Stimulated activated CD4-positive, alpha-beta T cell treated with anti-CD3 and anti-CD28 coated beads, Interleukin-15, amount 100 ng/mL, for 1 hour (primary cell): ENCODE results near the gene TIGD6.
"Not testable (repeated sequence)": the region's sequence is repeated elsewhere in the genome, so short reads cannot be mapped to it uniquely, and the experiment has no call there.

Source experiments
- DNase-seq, 2 donors: peaks; one replicate each; pipeline ENCODE4 v3.0.0-alpha.2; 2020; ENCODE audit warnings: low read depth in 1 of 2, low spot score in 1 of 2

Gene TIGD6

GRCh38 chr5:150000256-150000989 lies at the start of gene TIGD6, which contains the start of gene HMGXB3:
Gene TIGD6, minus strand, starts transcription at chr5:150000654. Its CDS starts 4,306 bp downstream, at chr5:149996348.
Gene HMGXB3, plus strand, starts transcription at chr5:150000739. Its CDS starts 4,114 bp downstream, at chr5:150004853.
- peak; percentile 63 to 78 for DNase-seq

DNA sequence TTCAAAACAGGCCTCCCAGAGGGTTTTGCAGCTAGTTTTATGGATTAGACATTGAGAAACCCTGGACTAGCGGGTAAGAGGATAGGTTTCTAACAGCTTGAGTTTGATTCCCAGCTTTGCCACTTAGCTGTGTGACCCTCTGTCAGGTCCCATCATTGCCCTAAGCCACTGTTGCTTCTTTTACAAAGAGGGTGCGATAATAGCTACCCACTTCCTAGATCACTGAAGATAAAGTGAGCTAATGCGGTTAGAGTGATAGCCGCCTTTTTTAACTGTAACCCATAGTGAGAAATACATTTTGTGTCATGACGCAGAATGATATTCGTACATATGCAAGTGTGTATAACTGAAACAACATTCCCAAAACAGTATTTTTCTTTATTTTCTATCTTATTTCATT lies 45.6 kb upstream of the TIGD6 start:
- DNase-seq = no peak

DNA sequence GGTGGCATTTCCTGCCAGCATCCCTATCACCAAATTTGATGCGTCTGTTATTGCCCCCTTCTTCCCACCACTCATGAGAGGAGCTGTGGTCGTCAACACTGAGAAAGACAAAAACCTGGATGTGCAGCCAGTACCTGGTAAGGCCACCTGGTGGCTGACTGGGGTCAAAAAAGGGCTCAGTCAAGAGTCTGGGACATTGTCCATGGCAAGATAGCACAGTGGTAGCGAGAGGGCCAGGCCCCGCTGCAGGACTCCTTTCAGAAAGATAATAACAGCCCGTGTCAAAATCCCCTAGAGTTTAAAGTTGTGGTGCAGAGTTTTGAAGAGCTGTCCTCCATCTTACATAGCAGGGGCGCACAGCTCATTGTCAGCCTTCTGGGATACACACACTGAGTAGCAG lies 45.1 kb upstream of the TIGD6 start:
- DNase-seq = no peak

- no peak for DNase-seq
Observed at GRCh38 chr5:150044712-150045111, 44.3 kb upstream of the TIGD6 start.

- no peak for DNase-seq
Observed at GRCh38 chr5:150044329-150044681, 43.9 kb upstream of the TIGD6 start.

GRCh38 chr5:150043657-150044328 lies 43.3 kb upstream of the TIGD6 start:
- DNase-seq = no peak

GRCh38 chr5:150042459-150042858 lies 42.0 kb upstream of the TIGD6 start:
- DNase-seq = no peak

- DNase-seq = no peak
Observed at GRCh38 chr5:150038547-150038946, 38.1 kb upstream of the TIGD6 start.

- no peak for DNase-seq
Observed at GRCh38 chr5:150036513-150036912, 36.1 kb upstream of the TIGD6 start.

- no peak for DNase-seq
Observed at GRCh38 chr5:150035139-150035895, 34.9 kb upstream of the TIGD6 start.

GRCh38 chr5:150034662-150035061 lies 34.2 kb upstream of the TIGD6 start:
- no peak for DNase-seq

- DNase-seq = no peak
Observed at GRCh38 chr5:150033334-150033733, 32.9 kb upstream of the TIGD6 start.

DNA sequence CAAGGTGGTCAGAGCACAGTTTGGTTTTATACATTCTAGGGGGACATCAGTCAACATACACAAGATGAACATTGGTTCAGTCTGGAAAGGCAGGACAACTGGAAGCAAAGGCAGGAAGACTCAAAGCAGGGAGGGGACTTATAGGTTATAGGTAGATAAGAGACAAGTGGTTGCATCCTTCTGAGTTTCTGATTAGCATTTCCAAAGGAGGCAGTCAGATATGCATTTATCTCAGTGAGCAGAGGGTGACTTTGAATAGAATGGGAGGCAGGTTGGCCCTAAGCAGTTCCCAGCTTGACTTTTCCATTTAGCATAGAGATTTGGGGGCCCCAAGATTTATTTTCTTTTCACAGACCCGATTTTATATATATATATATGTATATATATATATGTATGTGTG lies 27.6 kb upstream of the TIGD6 start:
- not testable (repeated sequence) for DNase-seq

GRCh38 chr5:150026682-150027172 lies 26.3 kb upstream of the TIGD6 start:
- DNase-seq = no peak

- DNase-seq = no peak
Observed at GRCh38 chr5:150024346-150024984, 24.0 kb upstream of the TIGD6 start.

DNA sequence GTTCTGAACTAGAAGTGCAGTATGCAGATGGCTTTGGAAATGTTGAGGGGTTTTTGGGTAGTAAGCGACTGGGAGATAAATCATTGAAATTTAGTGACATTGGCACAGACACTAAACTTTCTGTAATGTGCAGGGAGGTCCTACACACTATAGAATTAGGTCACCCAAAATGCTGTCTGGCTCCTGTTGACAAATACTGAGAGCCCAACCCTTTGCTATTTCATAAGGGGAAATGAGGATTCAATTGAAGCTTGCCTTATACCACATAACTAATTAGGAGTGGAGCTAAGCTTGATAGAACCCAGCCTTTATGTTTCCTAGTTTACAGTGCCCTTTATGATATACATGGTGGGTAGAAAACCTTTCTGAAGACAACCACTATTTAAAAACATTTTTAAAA lies 22.7 kb upstream of the TIGD6 start:
- no peak for DNase-seq

DNA sequence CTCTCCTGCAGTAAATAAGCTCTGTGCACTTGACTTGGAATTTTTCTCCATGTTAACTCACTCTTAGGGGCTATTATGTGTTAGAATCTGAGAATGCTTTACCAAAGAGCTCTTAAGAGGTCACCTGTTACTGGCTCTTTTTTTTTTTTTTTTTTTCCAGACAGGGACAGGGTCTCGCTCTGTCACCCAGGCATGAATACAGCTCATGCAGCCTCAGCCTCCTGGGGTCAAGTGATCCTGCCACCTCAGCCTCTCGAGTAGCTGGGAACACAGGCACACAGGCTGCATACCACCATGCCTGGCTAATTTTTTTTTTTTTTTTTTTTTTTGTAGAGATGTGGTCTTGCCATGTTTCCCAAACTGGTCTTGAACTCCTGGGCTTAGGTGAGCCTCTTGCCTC lies 22.2 kb upstream of the TIGD6 start:
- DNase-seq = no peak

GRCh38 chr5:150022158-150022531 lies 21.7 kb upstream of the TIGD6 start:
- no peak for DNase-seq

GRCh38 chr5:150021491-150022157 lies 21.2 kb upstream of the TIGD6 start:
- no peak for DNase-seq

GRCh38 chr5:150020249-150020648 lies 19.8 kb upstream of the TIGD6 start:
- no peak for DNase-seq
